Right atrium auricular region (tissue), 2 donors: Measurements from ENCODE around the gene GRAP2. TPM values are rescaled to one million over a fixed set of nuclear protein-coding genes. Genes with fewer than 3 reads are reported as not detected.
"Not testable (repeated sequence)": the region's sequence is repeated elsewhere in the genome, so short reads cannot be mapped to it uniquely, and the experiment has no call there.

Source experiments
- DNase-seq: peaks from one replicate; pipeline ENCODE4 v3.0.0-alpha.2; 2019; ENCODE audit warnings: low spot score
- H3K27ac ChIP-seq, 2 donors: fragments of 200-600 bp; sonication (generic); 1 replicate in 1 of 2; 2 replicates in 1 of 2; pipeline ENCODE4 v1.5.1; 2016 to 2019
- H3K27me3 ChIP-seq, 2 donors: fragments of 200-600 bp; sonication (generic); one replicate each; pipeline versions ENCODE4 v1.5.1 to v1.6.0; 2017 to 2019
- H3K36me3 ChIP-seq: fragments of 200-600 bp; sonication (generic); one replicate; pipeline ENCODE4 v1.5.1; 2016
- H3K4me1 ChIP-seq, 2 donors: fragments of 200-600 bp; sonication (generic); one replicate each; pipeline versions ENCODE4 v1.5.1 to v1.6.0; 2017 to 2019
- H3K4me3 ChIP-seq, 2 donors: fragments of 200-600 bp; sonication (generic); 1 replicate in 1 of 2; 2 replicates in 1 of 2; pipeline ENCODE4 v1.5.1; 2017 to 2019; ENCODE audit warnings: mild to moderate bottlenecking in 1 of 2, moderate library complexity in 1 of 2
- H3K9me3 ChIP-seq, 2 donors: fragments of 200-600 bp; sonication (generic); one replicate each; pipeline ENCODE4 v1.5.1; 2019
- CTCF ChIP-seq, 2 donors: fragments of 200-600 bp; sonication (generic); IDR thresholded peaks; one replicate each; pipeline ENCODE4 v1.5.1; 2019; ENCODE audit warnings: antibody characterized with exemption in 2 of 2
- total RNA-seq, 2 donors: library from RNA; depleted of rRNA; stranded (reverse); fragments of >200 nt; gene quantifications; one replicate each; pipeline ENCODE4 v1.1.0, GENCODE V29; 2016

Gene GRAP2
- total RNA-seq, 2 donors from 2014 or later = 1.3 to 2.4 TPM

GRCh38 chr22:39895682-39896081 lies 5.2 kb upstream of the GRAP2 start:
- no peak for TF ChIP-seq CTCF (IDR thresholded peaks at IDR 0.05)
- H3K36me3 ChIP-seq = no peaks in the 10 kb centered on the region
- no peaks in the 10 kb centered on the region for H3K9me3 ChIP-seq
- DNase-seq = no peak
- H3K27ac ChIP-seq = no peak overlapping the region
- H3K27me3 ChIP-seq = no peaks in the 10 kb centered on the region
- no peak overlapping the region for H3K4me3 ChIP-seq
- H3K4me1 ChIP-seq = no peaks in the 10 kb centered on the region

- Histone ChIP-seq H3K4me1 (no peaks in the 10 kb centered on the region), H3K9me3 (no peaks in the 10 kb centered on the region), H3K27me3 (no peaks in the 10 kb centered on the region), H3K36me3 (no peaks in the 10 kb centered on the region), H3K27ac (no peak overlapping the region), H3K4me3 (no peak overlapping the region)
- no peak for TF ChIP-seq CTCF (IDR thresholded peaks at IDR 0.05)
- no peak for DNase-seq
These were observed 4.4 kb upstream of the GRAP2 start for GRCh38 chr22:39896313-39896996.

GRCh38 chr22:39897841-39898240 lies 3.0 kb upstream of the GRAP2 start:
- no peaks in the 10 kb centered on the region for H3K9me3 ChIP-seq
- H3K4me3 ChIP-seq = no peak overlapping the region
- H3K27ac ChIP-seq = no peak overlapping the region
- no peaks in the 10 kb centered on the region for H3K4me1 ChIP-seq
- DNase-seq = no peak
- no peaks in the 10 kb centered on the region for H3K27me3 ChIP-seq
- no peaks in the 10 kb centered on the region for H3K36me3 ChIP-seq
- TF ChIP-seq CTCF (IDR thresholded peaks at IDR 0.05) = no peak

- Histone ChIP-seq H3K9me3 (no peaks in the 10 kb centered on the region), H3K4me3 (no peak overlapping the region), H3K27ac (no peak overlapping the region), H3K36me3 (no peaks in the 10 kb centered on the region), H3K4me1 (no peaks in the 10 kb centered on the region), H3K27me3 (no peaks in the 10 kb centered on the region)
- DNase-seq = no peak
- TF ChIP-seq CTCF (IDR thresholded peaks at IDR 0.05) = no peak
These were observed 1.9 kb upstream of the GRAP2 start for GRCh38 chr22:39898997-39899396.

GRCh38 chr22:39901565-39902146 lies 772 bp downstream of the GRAP2 start:
- no peaks in the 10 kb centered on the region for H3K27me3 ChIP-seq
- TF ChIP-seq CTCF (IDR thresholded peaks at IDR 0.05) = no peak
- H3K36me3 ChIP-seq = no peaks in the 10 kb centered on the region
- no peak overlapping the region for H3K4me3 ChIP-seq
- no peak overlapping the region for H3K27ac ChIP-seq
- H3K9me3 ChIP-seq = no peaks in the 10 kb centered on the region
- no peak for DNase-seq
- H3K4me1 ChIP-seq = no peaks in the 10 kb centered on the region

GRCh38 chr22:39904024-39904423 lies 3.1 kb downstream of the GRAP2 start:
- not testable (repeated sequence) for H3K9me3 ChIP-seq, H3K27me3 ChIP-seq, H3K4me1 ChIP-seq, DNase-seq, H3K27ac ChIP-seq, H3K36me3 ChIP-seq, H3K4me3 ChIP-seq
